ENCODE measurements around the gene SAA4. TPM values are rescaled to one million over a fixed set of nuclear protein-coding genes. Genes with fewer than 3 reads are reported as not detected.
"Not testable (repeated sequence)": the region's sequence is repeated elsewhere in the genome, so short reads cannot be mapped to it uniquely, and the experiment has no call there.

Gene SAA4
- total RNA-seq, 1 experiment from 2014 or later: 7.2 TPM

DNA sequence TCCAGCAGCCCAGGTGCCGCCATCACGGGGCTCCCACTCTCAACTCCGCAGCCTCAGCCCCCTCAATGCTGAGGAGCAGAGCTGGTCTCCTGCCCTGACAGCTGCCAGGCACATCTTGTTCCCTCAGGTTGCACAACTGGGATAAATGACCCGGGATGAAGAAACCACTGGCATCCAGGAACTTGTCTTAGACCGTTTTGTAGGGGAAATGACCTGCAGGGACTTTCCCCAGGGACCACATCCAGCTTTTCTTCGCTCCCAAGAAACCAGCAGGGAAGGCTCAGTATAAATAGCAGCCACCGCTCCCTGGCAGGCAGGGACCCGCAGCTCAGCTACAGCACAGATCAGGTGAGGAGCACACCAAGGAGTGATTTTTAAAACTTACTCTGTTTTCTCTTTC lies 29.3 kb upstream of the SAA4 start, which contains the start of gene SAA1:
TSS of gene SAA1 (plus strand) at position 316 of the 400 bp plus-strand sequence. CDS start 624 bp downstream, outside the sequence.
- intact Hi-C loops (cut with micrococcal nuclease; ENCODE audit: unreplicated experiment): no loop called here
- no TSS peak for BruUV-seq (replicated peaks)
- TF ChIP-seq, protein P1, sequence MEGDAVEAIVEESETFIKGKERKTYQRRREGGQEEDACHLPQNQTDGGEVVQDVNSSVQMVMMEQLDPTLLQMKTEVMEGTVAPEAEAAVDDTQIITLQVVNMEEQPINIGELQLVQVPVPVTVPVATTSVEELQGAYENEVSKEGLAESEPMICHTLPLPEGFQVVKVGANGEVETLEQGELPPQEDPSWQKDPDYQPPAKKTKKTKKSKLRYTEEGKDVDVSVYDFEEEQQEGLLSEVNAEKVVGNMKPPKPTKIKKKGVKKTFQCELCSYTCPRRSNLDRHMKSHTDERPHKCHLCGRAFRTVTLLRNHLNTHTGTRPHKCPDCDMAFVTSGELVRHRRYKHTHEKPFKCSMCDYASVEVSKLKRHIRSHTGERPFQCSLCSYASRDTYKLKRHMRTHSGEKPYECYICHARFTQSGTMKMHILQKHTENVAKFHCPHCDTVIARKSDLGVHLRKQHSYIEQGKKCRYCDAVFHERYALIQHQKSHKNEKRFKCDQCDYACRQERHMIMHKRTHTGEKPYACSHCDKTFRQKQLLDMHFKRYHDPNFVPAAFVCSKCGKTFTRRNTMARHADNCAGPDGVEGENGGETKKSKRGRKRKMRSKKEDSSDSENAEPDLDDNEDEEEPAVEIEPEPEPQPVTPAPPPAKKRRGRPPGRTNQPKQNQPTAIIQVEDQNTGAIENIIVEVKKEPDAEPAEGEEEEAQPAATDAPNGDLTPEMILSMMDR (IDR thresholded peaks at IDR 0.05; ENCODE audit: unreplicated experiment): no peak
- peak; percentile 34 for DNase-seq
- H3K36me3 Mint-ChIP-seq (ENCODE audit: insufficient read depth, unreplicated experiment): peaks cover 7% of the 10 kb centered on the region
- H3K4me3 Mint-ChIP-seq (ENCODE audit: low read depth, unreplicated experiment): no peak within 1 kb of the TSS
- CTCF ChIA-PET: interaction anchor here (0.7 kb wide), 1 partner anchor 370 kb away, joined by 3 read pairs; no protein-coding TSS in a partner anchor
- H3K9me3 Mint-ChIP-seq (ENCODE audit: low read depth, unreplicated experiment): no peaks in the 10 kb centered on the region
- peaks cover 31% of the 10 kb centered on the region for H3K4me1 Mint-ChIP-seq (ENCODE audit: low read depth, unreplicated experiment)
- no peak within 1 kb of the TSS for H3K27ac Mint-ChIP-seq (ENCODE audit: unreplicated experiment)
- no peaks in the 10 kb centered on the region for H3K27me3 Mint-ChIP-seq (ENCODE audit: unreplicated experiment)

DNA sequence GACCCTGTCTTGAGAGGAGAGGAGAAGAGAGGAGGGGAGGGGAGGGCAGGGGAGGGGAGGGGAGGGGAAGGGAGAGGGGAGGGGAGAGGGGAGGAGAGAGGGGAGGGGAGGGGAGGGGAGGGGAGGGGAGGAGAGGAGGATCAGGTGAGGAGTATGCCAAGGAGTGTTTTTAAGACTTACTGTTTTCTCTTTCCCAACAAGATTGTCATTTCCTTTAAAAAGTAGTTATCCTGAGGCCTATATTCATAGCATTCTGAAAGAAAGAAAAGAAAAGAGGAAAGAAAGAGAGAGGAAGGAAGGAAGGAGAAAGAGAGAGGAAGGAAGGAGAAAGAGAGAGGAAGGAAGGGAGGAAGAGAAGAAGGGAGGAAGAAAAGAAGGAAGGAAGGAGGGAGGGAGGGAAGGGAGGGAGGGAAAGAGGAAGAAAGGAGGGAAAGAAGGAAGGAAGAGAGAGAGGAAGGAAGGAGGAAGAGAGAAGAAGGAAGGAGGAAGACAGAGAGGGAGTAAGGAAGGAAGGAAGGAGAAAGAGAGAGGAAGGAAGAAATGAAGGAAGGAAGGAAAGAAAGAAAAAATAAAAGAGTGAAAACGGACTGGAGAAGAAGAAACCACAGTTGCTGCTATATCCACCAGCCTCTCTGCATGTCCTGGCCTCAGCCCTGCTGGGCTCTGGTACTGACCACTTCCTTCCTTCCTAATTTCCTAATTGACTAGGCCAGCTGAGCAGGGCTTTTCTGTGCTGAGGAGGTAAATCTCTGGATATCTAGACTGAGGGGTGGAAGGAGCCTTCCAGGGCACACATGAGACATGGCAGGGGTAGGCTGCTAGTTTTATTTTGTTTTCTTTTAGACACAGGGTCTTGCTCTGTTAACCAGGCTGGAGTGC lies 28.3 kb upstream of the SAA4 start:
- no TSS peak for BruUV-seq (replicated peaks)
- H3K27ac Mint-ChIP-seq (ENCODE audit: unreplicated experiment): no peak overlapping the region

DNA sequence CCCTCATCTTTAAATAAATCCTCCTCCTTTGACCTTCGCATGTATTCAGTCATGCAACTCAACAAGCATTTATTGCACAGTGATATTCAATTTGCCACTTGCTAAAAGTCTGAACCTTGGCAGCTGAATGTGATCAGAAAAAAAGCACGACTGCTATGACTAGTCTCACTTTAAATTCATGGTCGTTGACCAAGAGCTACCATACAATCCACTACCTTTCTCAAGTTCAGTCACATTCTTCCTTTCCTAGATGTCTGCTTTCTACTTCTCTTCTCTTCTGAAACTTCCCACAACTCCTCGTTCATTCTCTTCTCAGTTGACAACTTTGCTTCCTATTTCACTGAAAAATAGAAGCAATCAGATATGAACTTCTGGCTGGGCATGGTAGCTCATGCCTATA lies 27.4 kb upstream of the SAA4 start:
- TF ChIP-seq, protein P1 (IDR thresholded peaks at IDR 0.05; ENCODE audit: unreplicated experiment): no peak
- no peak for DNase-seq
- intact Hi-C loops (cut with micrococcal nuclease; ENCODE audit: unreplicated experiment): no loop called here
- no peak overlapping the region for H3K27ac Mint-ChIP-seq (ENCODE audit: unreplicated experiment)
- H3K4me3 Mint-ChIP-seq (ENCODE audit: low read depth, unreplicated experiment): no peak overlapping the region
- BruUV-seq (replicated peaks): no TSS peak
- no peaks in the 10 kb centered on the region for H3K27me3 Mint-ChIP-seq (ENCODE audit: unreplicated experiment)
- CTCF ChIA-PET: no interaction called here
- H3K9me3 Mint-ChIP-seq (ENCODE audit: low read depth, unreplicated experiment): no peaks in the 10 kb centered on the region
- H3K4me1 Mint-ChIP-seq (ENCODE audit: low read depth, unreplicated experiment): peaks cover 31% of the 10 kb centered on the region
- peaks cover 3% of the 10 kb centered on the region for H3K36me3 Mint-ChIP-seq (ENCODE audit: insufficient read depth, unreplicated experiment)

More for the DNA sequence above, 28.3 kb upstream of the SAA4 start:
- H3K4me1 Mint-ChIP-seq (ENCODE audit: low read depth, unreplicated experiment): peaks cover 31% of the 10 kb centered on the region
- H3K9me3 Mint-ChIP-seq (ENCODE audit: low read depth, unreplicated experiment): no peaks in the 10 kb centered on the region
- no peak overlapping the region for H3K4me3 Mint-ChIP-seq (ENCODE audit: low read depth, unreplicated experiment)
- H3K27me3 Mint-ChIP-seq (ENCODE audit: unreplicated experiment): no peaks in the 10 kb centered on the region
- CTCF ChIA-PET: no interaction called here
- intact Hi-C loops (cut with micrococcal nuclease; ENCODE audit: unreplicated experiment): no loop called here
- peaks cover 3% of the 10 kb centered on the region for H3K36me3 Mint-ChIP-seq (ENCODE audit: insufficient read depth, unreplicated experiment)
- DNase-seq: no peak
- TF ChIP-seq, protein P1 (IDR thresholded peaks at IDR 0.05; ENCODE audit: unreplicated experiment): no peak

DNA sequence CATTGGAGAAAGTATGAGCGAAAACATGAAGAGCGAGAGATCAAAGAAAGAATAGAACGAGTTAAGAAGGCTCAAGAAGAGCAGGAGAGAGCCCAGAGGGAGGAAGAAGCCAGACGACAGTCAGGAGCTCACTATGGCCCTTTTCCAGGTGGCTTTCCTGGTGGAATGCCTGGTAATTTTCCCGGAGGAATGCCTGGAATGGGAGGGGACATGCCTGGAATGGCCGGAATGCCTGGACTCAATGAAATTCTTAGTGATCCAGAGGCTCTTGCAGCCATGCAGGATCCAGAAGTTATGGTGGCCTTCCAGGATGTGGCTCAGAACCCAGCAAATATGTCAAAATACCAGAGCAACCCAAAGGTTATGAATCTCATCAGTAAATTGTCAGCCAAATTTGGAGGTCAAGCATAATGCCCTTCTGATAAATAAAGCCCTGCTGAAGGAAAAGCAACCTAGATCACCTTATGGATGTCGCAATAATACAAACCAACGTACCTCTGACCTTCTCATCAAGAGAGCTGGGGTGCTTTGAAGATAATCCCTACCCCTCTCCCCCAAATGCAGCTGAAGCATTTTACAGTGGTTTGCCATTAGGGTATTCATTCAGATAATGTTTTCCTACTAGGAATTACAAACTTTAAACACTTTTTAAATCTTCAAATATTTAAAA lies 26.2 kb upstream of the SAA4 start:
- H3K9me3 Mint-ChIP-seq (ENCODE audit: low read depth, unreplicated experiment); H3K27me3 Mint-ChIP-seq (ENCODE audit: unreplicated experiment); BruUV-seq (replicated peaks); intact Hi-C loops (cut with micrococcal nuclease; ENCODE audit: unreplicated experiment); H3K36me3 Mint-ChIP-seq (ENCODE audit: insufficient read depth, unreplicated experiment); CTCF ChIA-PET; H3K4me3 Mint-ChIP-seq (ENCODE audit: low read depth, unreplicated experiment); DNase-seq; H3K27ac Mint-ChIP-seq (ENCODE audit: unreplicated experiment): not testable (repeated sequence)
- H3K4me1 Mint-ChIP-seq (ENCODE audit: low read depth, unreplicated experiment): peaks cover 28% of the 10 kb centered on the region
